ENCODE results near the gene ABHD12. TPM values are rescaled to one million over a fixed set of nuclear protein-coding genes. Genes with fewer than 3 reads are reported as not detected.

The ABHD12 gene
- total RNA-seq, 1 donor from 2014 or later = 79.3 TPM

GRCh38 chr20:25293910-25294458 lies 96.7 kb downstream of the ABHD12 start:
- TF ChIP-seq CTCF (conservative IDR thresholded peaks at IDR 0.05; ENCODE audit: low read depth, low read length) = no peak
- DNase-seq (ENCODE audit: low read depth) = no peak

GRCh38 chr20:25293507-25293906 lies 97.1 kb downstream of the ABHD12 start:
- DNase-seq (ENCODE audit: low read depth) = no peak
- no peak overlapping the region for H3K4me3 ChIP-seq (ENCODE audit: low read depth, low read length)
- no peak for TF ChIP-seq CTCF (conservative IDR thresholded peaks at IDR 0.05; ENCODE audit: low read depth, low read length)

More at GRCh38 chr20:25293910-25294458, 96.7 kb downstream of the ABHD12 start:
- no peak overlapping the region for H3K4me3 ChIP-seq (ENCODE audit: low read depth, low read length)

GRCh38 chr20:25292176-25292891 lies 98.3 kb downstream of the ABHD12 start:
- no peak for DNase-seq (ENCODE audit: low read depth)
- TF ChIP-seq CTCF (conservative IDR thresholded peaks at IDR 0.05; ENCODE audit: low read depth, low read length) = no peak
- no peak overlapping the region for H3K4me3 ChIP-seq (ENCODE audit: low read depth, low read length)

- no peak for TF ChIP-seq CTCF (conservative IDR thresholded peaks at IDR 0.05; ENCODE audit: low read depth, low read length)
- no peak overlapping the region for H3K4me3 ChIP-seq (ENCODE audit: low read depth, low read length)
- DNase-seq (ENCODE audit: low read depth) = no peak
Measured at GRCh38 chr20:25291432-25292133, 99.1 kb downstream of the ABHD12 start.

- no peak overlapping the region for H3K4me3 ChIP-seq (ENCODE audit: low read depth, low read length)
- TF ChIP-seq CTCF (conservative IDR thresholded peaks at IDR 0.05; ENCODE audit: low read depth, low read length) = no peak
- DNase-seq (ENCODE audit: low read depth) = no peak
Measured at GRCh38 chr20:25290646-25291431, 99.8 kb downstream of the ABHD12 start.

GRCh38 chr20:25289886-25290597 lies 100.6 kb downstream of the ABHD12 start:
- no peak overlapping the region for H3K4me3 ChIP-seq (ENCODE audit: low read depth, low read length)
- DNase-seq (ENCODE audit: low read depth) = no peak
- TF ChIP-seq CTCF (conservative IDR thresholded peaks at IDR 0.05; ENCODE audit: low read depth, low read length) = no peak
